NCI-H1417 (cell line): ENCODE data around the gene PTGFR.

Experiments
- DNase-seq, 3 experiments: peaks; one replicate each; lab custom pipeline; 2025; lab: John Stamatoyannopoulos, UW

PTGFR gene

GRCh38 chr1:78520216-78520615, 29.4 kb downstream of the PTGFR start:
- no peak for DNase-seq

- no peak for DNase-seq
Observed at GRCh38 chr1:78520843-78521242, 30.1 kb downstream of the PTGFR start.

- no peak for DNase-seq
Observed at GRCh38 chr1:78522136-78522535, 31.4 kb downstream of the PTGFR start.

GRCh38 chr1:78526496-78526895, 35.7 kb downstream of the PTGFR start:
- peak in 2 of 3 experiments; percentile 8 to 53 for DNase-seq

- no peak for DNase-seq
Observed at GRCh38 chr1:78527706-78528105, 36.9 kb downstream of the PTGFR start.

GRCh38 chr1:78533527-78533926, 42.8 kb downstream of the PTGFR start:
- no peak for DNase-seq

GRCh38 chr1:78535286-78535685, 44.5 kb downstream of the PTGFR start:
- no peak for DNase-seq

GRCh38 chr1:78536427-78536826, 45.7 kb downstream of the PTGFR start:
- no peak for DNase-seq

- peak in 1 of 3 experiments; percentile 11 for DNase-seq
Observed at GRCh38 chr1:78540048-78540447, 49.3 kb downstream of the PTGFR start.

- DNase-seq = no peak
Observed at GRCh38 chr1:78541479-78541878, 50.7 kb downstream of the PTGFR start.

GRCh38 chr1:78543941-78544643, 53.3 kb downstream of the PTGFR start:
- DNase-seq = no peak

- DNase-seq = no peak
Observed at GRCh38 chr1:78547081-78547480, 56.3 kb downstream of the PTGFR start.

- DNase-seq = no peak
Observed at GRCh38 chr1:78549331-78549730, 58.6 kb downstream of the PTGFR start.

- no peak for DNase-seq
Observed at GRCh38 chr1:78549891-78550290, 59.1 kb downstream of the PTGFR start.

- no peak for DNase-seq
Observed at GRCh38 chr1:78553859-78554258, 63.1 kb downstream of the PTGFR start.

GRCh38 chr1:78554840-78555239, 64.1 kb downstream of the PTGFR start:
- no peak for DNase-seq

- no peak for DNase-seq
Observed at GRCh38 chr1:78559680-78560079, 68.9 kb downstream of the PTGFR start.

GRCh38 chr1:78560811-78561210, 70.0 kb downstream of the PTGFR start:
- DNase-seq = no peak

GRCh38 chr1:78561856-78562255, 71.1 kb downstream of the PTGFR start:
- DNase-seq = no peak

GRCh38 chr1:78565393-78565792, 74.6 kb downstream of the PTGFR start:
- no peak for DNase-seq

GRCh38 chr1:78570539-78570938, 79.8 kb downstream of the PTGFR start:
- no peak for DNase-seq

- DNase-seq = no peak
Observed at GRCh38 chr1:78577257-78578100, 86.7 kb downstream of the PTGFR start.

GRCh38 chr1:78586572-78586971, 95.8 kb downstream of the PTGFR start:
- DNase-seq = no peak
